Gastroesophageal sphincter (tissue), 4 donors: ENCODE results near the gene MUC5B. TPM values are rescaled to one million over a fixed set of nuclear protein-coding genes. Genes with fewer than 3 reads are reported as not detected.

Experiments used
- ATAC-seq: fragments of 150-250 bp; one replicate; pipeline ENCODE4 v1.9.1; 2016; ENCODE audit warnings: mild to moderate bottlenecking, moderate library complexity
- H3K27ac ChIP-seq, 4 donors: fragments of 200-600 bp; sonication (generic) in 3 of 4; 1 replicate in 3 of 4; 2 replicates in 1 of 4; pipeline ENCODE4 v1.5.1; 2016 to 2019
- H3K27me3 ChIP-seq: fragments of 200-600 bp; sonication (generic); one replicate; pipeline ENCODE4 v1.5.1; 2019
- H3K36me3 ChIP-seq, 2 donors: fragments of 200-600 bp; sonication (generic); one replicate each; pipeline ENCODE4 v1.5.1; 2019; ENCODE audit warnings: control low read depth in 1 of 2
- H3K4me1 ChIP-seq, 3 donors: fragments of 200-600 bp; sonication (generic); 1 replicate in 2 of 3; 2 replicates in 1 of 3; pipeline ENCODE4 v1.5.1; 2016 to 2019; ENCODE audit warnings: control low read depth in 2 of 3
- H3K4me3 ChIP-seq, 2 donors: fragments of 200-600 bp; sonication (generic); one replicate each; pipeline ENCODE4 v1.5.1; 2019; ENCODE audit warnings: mild to moderate bottlenecking in 1 of 2, moderate library complexity in 1 of 2
- H3K9me3 ChIP-seq, 3 donors: fragments of 200-600 bp; sonication (generic); one replicate each; pipeline ENCODE4 v1.5.1; 2017 to 2019; ENCODE audit warnings: control low read depth in 2 of 3
- EP300 ChIP-seq: sonication (generic); formaldehyde crosslinking; IDR thresholded peaks from one replicate; pipeline ENCODE4 v1.6.1; 2017; ENCODE audit warnings: antibody characterized with exemption, mild to moderate bottlenecking
- POLR2A ChIP-seq, 2 donors: fragments of 450-650 bp; IDR thresholded peaks; one replicate each; pipeline ENCODE4 v1.6.1; 2017; ENCODE audit warnings: antibody characterized with exemption in 2 of 2, mild to moderate bottlenecking in 2 of 2, moderate library complexity in 1 of 2
- POLR2AphosphoS5 ChIP-seq: sonication (generic); formaldehyde crosslinking; IDR thresholded peaks from one replicate; pipeline ENCODE4 v1.6.1; 2017; ENCODE audit warnings: antibody characterized with exemption
- WGBS, 2 donors: methylation state at CpG; one replicate each; pipeline ENCODE4 v1.1.5; 2018; ENCODE audit warnings: low coverage in 1 of 2; 5-methylcytosine and 5-hydroxymethylcytosine counted together
- total RNA-seq, 4 donors: library from RNA; depleted of rRNA; stranded (reverse); fragments of >200 nt; gene quantifications; one replicate each; pipeline ENCODE4 v1.1.0, GENCODE V29; 2016
- TF ChIP-seq, protein P1 (sequence below), 4 experiments: fragments of 200-600 bp in 2 of 4; fragments of 450-650 bp in 2 of 4; sonication (generic) in 1 of 4; IDR thresholded peaks; one replicate each; pipeline ENCODE4 v1.5.1; 2017 to 2019; ENCODE audit warnings: antibody characterized with exemption in 4 of 4, mild to moderate bottlenecking in 2 of 4, moderate library complexity in 2 of 4

MUC5B gene
- total RNA-seq, 4 donors from 2014 or later: 0.13 to 199 (median 0.60) TPM

DNA sequence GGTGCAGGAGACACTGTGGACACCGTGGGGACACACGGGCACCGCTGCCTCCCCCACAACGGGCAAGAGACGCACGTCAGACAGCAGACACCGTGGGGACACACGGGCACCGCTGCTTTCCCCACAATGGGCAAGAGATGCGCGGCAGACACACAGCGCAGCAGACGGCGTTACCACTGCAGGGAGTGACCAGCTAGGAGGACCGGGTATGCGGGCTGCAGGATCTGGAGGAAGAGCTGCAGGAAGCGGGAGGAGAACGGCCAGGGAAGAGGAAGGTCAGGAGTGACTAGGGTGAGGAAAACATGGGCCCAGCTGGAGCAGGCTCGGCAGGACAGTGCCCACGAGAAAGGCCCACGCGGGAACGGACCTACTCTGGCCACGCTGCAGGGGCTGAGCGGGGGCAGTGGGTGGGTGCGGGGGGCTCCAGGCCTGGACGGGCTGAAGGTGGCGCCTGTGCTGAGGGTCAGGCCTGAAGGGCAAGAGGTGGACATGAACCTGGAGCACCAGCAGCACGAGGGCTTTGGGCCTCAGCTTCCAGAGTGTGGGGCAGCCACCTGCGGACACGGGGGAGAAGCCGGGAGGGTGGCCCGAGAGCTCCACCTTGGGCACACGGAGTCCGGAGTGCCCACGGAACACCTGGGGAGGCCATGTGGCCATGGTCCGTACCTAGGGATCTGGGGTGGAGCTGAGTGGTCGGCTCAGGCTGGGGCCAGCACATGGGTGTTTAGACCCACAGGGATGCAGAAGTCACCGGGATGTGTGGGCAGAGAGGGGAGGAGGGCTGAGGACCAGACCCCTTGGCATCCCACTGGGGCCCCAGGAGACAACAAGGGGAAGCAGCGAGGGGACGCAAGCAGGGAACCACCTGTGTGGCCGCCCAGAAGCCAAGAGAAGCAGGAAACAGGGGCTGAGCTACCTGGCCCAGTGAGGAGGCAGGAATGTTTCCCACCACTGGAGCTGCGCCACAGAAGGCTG lies 70.1 kb downstream of the MUC5B start:
- no peak for ATAC-seq
- Histone ChIP-seq H3K27me3 (no peaks in the 10 kb centered on the region), H3K4me1 (peaks cover 0 to 27% (median 0%) of the 10 kb centered on the region in 3 donors), H3K4me3 (no peak overlapping the region), H3K9me3 (no peaks in the 10 kb centered on the region), H3K36me3 (peaks cover 0 to 82% of the 10 kb centered on the region in 2 donors), H3K27ac (no peak overlapping the region)
- no peak for TF ChIP-seq POLR2A (IDR thresholded peaks at IDR 0.05)
- TF ChIP-seq POLR2AphosphoS5: no peak
- no peak for TF ChIP-seq EP300
- TF ChIP-seq, protein P1, sequence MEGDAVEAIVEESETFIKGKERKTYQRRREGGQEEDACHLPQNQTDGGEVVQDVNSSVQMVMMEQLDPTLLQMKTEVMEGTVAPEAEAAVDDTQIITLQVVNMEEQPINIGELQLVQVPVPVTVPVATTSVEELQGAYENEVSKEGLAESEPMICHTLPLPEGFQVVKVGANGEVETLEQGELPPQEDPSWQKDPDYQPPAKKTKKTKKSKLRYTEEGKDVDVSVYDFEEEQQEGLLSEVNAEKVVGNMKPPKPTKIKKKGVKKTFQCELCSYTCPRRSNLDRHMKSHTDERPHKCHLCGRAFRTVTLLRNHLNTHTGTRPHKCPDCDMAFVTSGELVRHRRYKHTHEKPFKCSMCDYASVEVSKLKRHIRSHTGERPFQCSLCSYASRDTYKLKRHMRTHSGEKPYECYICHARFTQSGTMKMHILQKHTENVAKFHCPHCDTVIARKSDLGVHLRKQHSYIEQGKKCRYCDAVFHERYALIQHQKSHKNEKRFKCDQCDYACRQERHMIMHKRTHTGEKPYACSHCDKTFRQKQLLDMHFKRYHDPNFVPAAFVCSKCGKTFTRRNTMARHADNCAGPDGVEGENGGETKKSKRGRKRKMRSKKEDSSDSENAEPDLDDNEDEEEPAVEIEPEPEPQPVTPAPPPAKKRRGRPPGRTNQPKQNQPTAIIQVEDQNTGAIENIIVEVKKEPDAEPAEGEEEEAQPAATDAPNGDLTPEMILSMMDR (IDR thresholded peaks at IDR 0.05): no peak
- WGBS, 2 donors: 73 to 85% methylated on average over 3 to 5 of the region's 43 CpGs

DNA sequence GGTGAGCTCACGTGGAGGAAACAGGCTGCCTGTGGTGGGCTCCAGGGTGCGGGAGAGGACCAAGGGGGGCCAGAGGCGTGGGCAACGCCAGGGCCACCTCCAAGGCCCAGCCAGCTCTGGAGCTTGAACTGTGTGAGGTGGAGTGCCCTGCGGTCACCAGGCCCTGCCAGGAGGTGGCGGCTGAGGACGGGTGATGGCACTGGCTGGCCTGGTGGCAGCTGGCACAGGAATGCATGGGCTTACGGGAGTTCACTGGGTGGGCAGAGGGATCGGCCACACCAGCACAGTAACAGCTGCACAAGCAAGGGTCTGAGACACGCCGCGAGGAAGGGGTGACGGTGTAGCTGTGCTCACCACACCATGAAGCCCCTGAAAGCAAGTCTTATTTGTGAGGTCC lies 70.8 kb downstream of the MUC5B start:
- peaks cover 0 to 33% (median 0%) of the 10 kb centered on the region in 3 donors for H3K4me1 ChIP-seq
- TF ChIP-seq EP300: no peak
- no peak for TF ChIP-seq POLR2A (IDR thresholded peaks at IDR 0.05)
- TF ChIP-seq, protein P1 (IDR thresholded peaks at IDR 0.05): no peak
- no peak for TF ChIP-seq POLR2AphosphoS5
- no peak overlapping the region for H3K27ac ChIP-seq
- no peaks in the 10 kb centered on the region for H3K9me3 ChIP-seq
- WGBS, 2 donors: 86 to 89% methylated on average over 6 to 7 of the region's 13 CpGs
- ATAC-seq: peak; percentile 29
- no peak overlapping the region for H3K4me3 ChIP-seq
- H3K36me3 ChIP-seq: peaks cover 0 to 80% of the 10 kb centered on the region in 2 donors
- H3K27me3 ChIP-seq: no peaks in the 10 kb centered on the region

DNA sequence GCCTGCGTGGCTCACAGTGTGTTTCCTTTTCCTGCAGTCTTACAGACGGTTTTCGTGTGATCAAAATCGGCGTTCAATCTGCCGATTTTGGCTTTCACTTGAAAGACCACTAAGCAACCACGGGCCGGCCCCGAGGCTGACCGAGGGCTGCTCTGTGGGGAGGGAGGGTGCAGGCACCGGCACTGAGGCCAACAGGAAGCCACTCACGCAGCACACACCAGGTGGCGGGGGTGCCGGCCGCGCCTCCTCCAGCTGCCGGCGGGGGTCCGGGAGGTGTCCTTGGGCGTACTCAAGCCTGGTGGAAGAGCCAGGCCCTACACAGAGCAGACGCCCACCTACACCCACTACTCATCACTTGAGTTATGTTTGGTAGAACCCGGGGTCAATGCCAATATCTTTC lies 72.2 kb downstream of the MUC5B start:
- Histone ChIP-seq H3K27ac (no peak overlapping the region), H3K27me3 (no peaks in the 10 kb centered on the region), H3K36me3 (peaks cover 0 to 65% of the 10 kb centered on the region in 2 donors), H3K9me3 (no peaks in the 10 kb centered on the region), H3K4me1 (peaks cover 0 to 48% (median 4%) of the 10 kb centered on the region in 3 donors), H3K4me3 (no peak overlapping the region)
- ATAC-seq: no peak
- 94% methylated on average over 3 of the region's 22 CpGs; no CpG with 5 or more reads in 1 of the 2 donors for WGBS, 2 donors
- TF ChIP-seq POLR2A (IDR thresholded peaks at IDR 0.05) (no peak), POLR2AphosphoS5 (no peak), EP300 (no peak)
- TF ChIP-seq, protein P1 (IDR thresholded peaks at IDR 0.05): no peak

DNA sequence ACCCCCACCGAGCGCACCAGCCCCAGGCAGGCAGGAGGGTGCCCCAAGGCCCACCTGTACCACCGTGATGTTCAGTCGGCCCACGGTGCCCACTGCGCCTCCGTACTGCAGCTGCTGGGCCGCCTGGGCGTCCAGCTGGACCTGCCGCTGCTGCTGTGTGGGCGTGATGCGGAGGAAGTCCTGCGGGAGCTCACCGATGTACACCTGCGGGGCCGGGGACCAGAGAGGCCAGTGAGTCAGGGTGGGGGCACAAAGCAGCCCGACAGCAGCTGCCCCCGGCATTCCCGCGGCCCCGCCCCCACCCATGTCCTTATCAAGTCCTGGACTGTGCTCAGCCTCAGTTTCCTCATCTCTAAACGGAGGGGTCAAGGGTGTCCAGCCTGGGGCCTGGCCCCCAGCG lies 72.7 kb downstream of the MUC5B start:
- no peak overlapping the region for H3K4me3 ChIP-seq

More for the DNA sequence above, 72.7 kb downstream of the MUC5B start:
- TF ChIP-seq, protein P1 (IDR thresholded peaks at IDR 0.05): no peak
- no peak for TF ChIP-seq POLR2AphosphoS5
- no peak for TF ChIP-seq EP300
- no peak for TF ChIP-seq POLR2A (IDR thresholded peaks at IDR 0.05)
- peaks cover 0 to 60% of the 10 kb centered on the region in 2 donors for H3K36me3 ChIP-seq
- no peaks in the 10 kb centered on the region for H3K9me3 ChIP-seq
- ATAC-seq: no peak
- H3K27me3 ChIP-seq: no peaks in the 10 kb centered on the region
- no CpG with 5 or more reads among the region's 23 CpGs for WGBS, 2 donors
- peaks cover 0 to 53% (median 4%) of the 10 kb centered on the region in 3 donors for H3K4me1 ChIP-seq
- no peak overlapping the region for H3K27ac ChIP-seq
